ENCODE data around the gene CMPK1.

DNA sequence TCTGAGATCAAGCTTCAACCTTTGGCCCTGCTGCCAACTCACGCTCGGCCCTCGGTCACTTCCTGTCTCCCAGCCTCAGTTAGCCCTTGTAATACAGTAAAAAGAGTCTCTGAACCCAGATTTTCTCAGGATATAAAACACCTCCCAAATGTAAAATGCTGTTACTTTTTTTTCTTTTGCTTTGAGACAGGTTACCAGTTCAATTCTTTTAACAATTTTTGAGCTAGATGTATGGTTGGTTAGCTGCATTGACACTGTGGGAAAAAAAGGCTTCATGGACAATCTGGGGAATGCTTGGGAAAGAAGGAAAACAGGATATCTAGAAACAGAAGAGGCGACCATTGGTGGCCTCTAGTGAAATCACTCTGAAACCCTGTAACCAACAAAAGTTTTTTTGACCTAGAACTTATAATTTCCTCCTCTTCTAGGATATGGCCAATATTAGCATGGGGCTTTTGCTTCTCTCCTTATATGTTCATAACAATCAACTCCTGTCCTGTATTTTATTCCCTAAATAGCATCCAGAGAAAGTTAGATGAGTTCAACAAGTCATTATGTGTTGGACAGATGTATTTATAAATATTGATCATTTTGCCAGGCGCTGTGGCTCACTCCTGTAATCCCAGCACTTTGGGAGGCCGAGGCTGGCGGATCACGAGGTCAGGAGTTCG lies 1.3 kb downstream of the CMPK1 start:
- TF ChIP-seq, protein P1, sequence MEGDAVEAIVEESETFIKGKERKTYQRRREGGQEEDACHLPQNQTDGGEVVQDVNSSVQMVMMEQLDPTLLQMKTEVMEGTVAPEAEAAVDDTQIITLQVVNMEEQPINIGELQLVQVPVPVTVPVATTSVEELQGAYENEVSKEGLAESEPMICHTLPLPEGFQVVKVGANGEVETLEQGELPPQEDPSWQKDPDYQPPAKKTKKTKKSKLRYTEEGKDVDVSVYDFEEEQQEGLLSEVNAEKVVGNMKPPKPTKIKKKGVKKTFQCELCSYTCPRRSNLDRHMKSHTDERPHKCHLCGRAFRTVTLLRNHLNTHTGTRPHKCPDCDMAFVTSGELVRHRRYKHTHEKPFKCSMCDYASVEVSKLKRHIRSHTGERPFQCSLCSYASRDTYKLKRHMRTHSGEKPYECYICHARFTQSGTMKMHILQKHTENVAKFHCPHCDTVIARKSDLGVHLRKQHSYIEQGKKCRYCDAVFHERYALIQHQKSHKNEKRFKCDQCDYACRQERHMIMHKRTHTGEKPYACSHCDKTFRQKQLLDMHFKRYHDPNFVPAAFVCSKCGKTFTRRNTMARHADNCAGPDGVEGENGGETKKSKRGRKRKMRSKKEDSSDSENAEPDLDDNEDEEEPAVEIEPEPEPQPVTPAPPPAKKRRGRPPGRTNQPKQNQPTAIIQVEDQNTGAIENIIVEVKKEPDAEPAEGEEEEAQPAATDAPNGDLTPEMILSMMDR (conservative IDR thresholded peaks at IDR 0.05 in 1 of 2, IDR thresholded peaks at IDR 0.05 in 1 of 2; ENCODE audit: low read depth in 1 of 2, low read length in 2 of 2), result no peak
- TF ChIP-seq EZH2 (IDR thresholded peaks at IDR 0.05; ENCODE audit: low read length, missing control alignments), result no peak
